Lower leg skin (tissue), 4 donors: Measurements from ENCODE around the gene A2ML1. TPM values are rescaled to one million over a fixed set of nuclear protein-coding genes. Genes with fewer than 3 reads are reported as not detected.

Experiments
- DNase-seq, 2 donors: peaks; one replicate each; pipeline ENCODE4 v3.0.0-alpha.2; 2019; ENCODE audit warnings: low spot score in 2 of 2
- H3K4me3 ChIP-seq: fragments of 200-600 bp; sonication (generic); 2 replicates; pipeline ENCODE4 v1.5.1; 2017; ENCODE audit warnings: mild to moderate bottlenecking, low read depth; ENCODE audit not compliant: poor library complexity, severe bottlenecking
- POLR2A ChIP-seq, 2 donors: fragments of 450-650 bp; IDR thresholded peaks; one replicate each; pipeline ENCODE4 v1.6.1; 2016 to 2017; ENCODE audit warnings: antibody characterized with exemption in 2 of 2, mild to moderate bottlenecking in 1 of 2, moderate library complexity in 1 of 2
- WGBS, 2 donors: methylation state at CpG; one replicate each; pipeline ENCODE4 v1.1.5; 2018; 5-methylcytosine and 5-hydroxymethylcytosine counted together
- intact Hi-C: fragments of 100-400 bp; cut with DNase I; formaldehyde crosslinking; loops from one replicate; pipeline ENCODE4 v1.15.0; 2023; ENCODE audit warnings: low total_unique reads
- total RNA-seq, 4 donors: library from RNA; depleted of rRNA; stranded (reverse); fragments of >200 nt; gene quantifications; one replicate each; pipeline ENCODE4 v1.1.0, GENCODE V29; 2016
- TF ChIP-seq, protein P1 (sequence below), 3 donors: fragments of 450-650 bp; IDR thresholded peaks; one replicate each; pipeline ENCODE4 v1.5.1; 2016; ENCODE audit warnings: antibody characterized with exemption in 3 of 3, mild to moderate bottlenecking in 3 of 3, moderate library complexity in 2 of 3

The A2ML1 gene
- total RNA-seq, 4 donors from 2014 or later, result 124 to 341 (median 216) TPM

DNA sequence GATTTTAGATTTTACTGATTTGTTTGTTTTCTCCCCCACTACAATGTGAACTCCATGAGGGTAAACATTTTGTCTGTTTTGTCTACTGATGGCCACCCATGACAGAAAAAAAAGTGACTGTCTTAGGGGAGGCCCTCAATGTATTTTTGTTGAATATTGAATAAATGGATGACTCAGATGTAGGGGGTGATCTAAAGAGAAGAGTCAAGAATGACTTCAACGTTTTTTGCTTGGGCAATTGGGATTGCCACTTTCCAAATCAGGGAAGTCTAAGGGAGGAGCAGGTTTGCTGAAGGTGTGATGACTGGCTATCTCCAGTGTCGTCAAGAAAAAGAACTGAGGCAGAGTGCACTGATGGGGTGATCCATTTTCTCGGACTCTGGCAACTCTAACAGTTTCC is 81.2 kb downstream of the A2ML1 start:
- no peak for DNase-seq
- TF ChIP-seq POLR2A (IDR thresholded peaks at IDR 0.05), result no peak
- TF ChIP-seq, protein P1, sequence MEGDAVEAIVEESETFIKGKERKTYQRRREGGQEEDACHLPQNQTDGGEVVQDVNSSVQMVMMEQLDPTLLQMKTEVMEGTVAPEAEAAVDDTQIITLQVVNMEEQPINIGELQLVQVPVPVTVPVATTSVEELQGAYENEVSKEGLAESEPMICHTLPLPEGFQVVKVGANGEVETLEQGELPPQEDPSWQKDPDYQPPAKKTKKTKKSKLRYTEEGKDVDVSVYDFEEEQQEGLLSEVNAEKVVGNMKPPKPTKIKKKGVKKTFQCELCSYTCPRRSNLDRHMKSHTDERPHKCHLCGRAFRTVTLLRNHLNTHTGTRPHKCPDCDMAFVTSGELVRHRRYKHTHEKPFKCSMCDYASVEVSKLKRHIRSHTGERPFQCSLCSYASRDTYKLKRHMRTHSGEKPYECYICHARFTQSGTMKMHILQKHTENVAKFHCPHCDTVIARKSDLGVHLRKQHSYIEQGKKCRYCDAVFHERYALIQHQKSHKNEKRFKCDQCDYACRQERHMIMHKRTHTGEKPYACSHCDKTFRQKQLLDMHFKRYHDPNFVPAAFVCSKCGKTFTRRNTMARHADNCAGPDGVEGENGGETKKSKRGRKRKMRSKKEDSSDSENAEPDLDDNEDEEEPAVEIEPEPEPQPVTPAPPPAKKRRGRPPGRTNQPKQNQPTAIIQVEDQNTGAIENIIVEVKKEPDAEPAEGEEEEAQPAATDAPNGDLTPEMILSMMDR (IDR thresholded peaks at IDR 0.05), result no peak
- 81 to 85% methylated on average over 3 of the region's 3 CpGs for WGBS, 2 donors
- intact Hi-C loops, result no loop called here
- H3K4me3 ChIP-seq, result no peak overlapping the region

DNA sequence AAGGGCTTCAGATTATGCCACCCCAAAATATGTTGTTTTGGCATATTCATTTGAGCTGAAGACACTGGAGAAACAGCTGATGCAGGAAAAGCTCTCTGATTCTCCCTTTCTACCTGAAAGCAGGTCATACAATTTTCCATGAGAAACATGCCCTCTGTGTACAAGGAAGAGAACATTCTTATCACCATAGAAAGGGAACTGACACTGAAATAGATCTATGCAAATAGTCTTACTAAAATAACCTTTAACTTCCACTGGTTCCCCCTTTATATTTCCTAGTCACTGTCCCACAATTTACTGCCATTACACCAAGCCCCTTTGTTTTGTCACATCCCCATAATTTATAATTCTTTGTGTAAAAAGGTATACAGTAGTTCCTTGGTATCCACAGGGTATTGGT is 82.2 kb downstream of the A2ML1 start:
- no peak overlapping the region for H3K4me3 ChIP-seq
- intact Hi-C loops, result no loop called here
- no peak for DNase-seq
- no peak for TF ChIP-seq POLR2A (IDR thresholded peaks at IDR 0.05)
- TF ChIP-seq, protein P1 (IDR thresholded peaks at IDR 0.05), result no peak

DNA sequence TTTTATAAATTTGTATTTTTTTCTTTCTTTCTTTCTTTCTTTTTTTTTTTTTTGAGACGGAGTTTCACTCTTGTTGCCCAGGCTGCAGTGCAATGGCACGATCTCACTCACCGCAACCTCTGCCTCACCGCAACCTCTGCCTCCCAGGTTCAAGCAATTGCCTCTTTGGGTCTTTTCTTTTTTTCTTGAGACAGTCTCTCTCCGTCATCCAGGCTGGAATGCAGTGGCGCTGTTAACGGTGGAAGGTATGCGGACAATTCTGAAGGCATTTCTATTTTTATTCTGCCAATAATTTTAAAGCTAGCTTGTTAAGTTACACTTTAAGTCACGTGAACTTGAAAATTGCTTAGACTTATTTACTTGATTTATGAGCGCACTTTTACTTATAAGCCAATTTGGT is 83.1 kb downstream of the A2ML1 start:
- intact Hi-C loops, result no loop called here
- no peak for DNase-seq
- 58% methylated on average over 10 of the region's 10 CpGs for WGBS, 2 donors
- TF ChIP-seq, protein P1 (IDR thresholded peaks at IDR 0.05), result no peak
- H3K4me3 ChIP-seq, result no peak overlapping the region

DNA sequence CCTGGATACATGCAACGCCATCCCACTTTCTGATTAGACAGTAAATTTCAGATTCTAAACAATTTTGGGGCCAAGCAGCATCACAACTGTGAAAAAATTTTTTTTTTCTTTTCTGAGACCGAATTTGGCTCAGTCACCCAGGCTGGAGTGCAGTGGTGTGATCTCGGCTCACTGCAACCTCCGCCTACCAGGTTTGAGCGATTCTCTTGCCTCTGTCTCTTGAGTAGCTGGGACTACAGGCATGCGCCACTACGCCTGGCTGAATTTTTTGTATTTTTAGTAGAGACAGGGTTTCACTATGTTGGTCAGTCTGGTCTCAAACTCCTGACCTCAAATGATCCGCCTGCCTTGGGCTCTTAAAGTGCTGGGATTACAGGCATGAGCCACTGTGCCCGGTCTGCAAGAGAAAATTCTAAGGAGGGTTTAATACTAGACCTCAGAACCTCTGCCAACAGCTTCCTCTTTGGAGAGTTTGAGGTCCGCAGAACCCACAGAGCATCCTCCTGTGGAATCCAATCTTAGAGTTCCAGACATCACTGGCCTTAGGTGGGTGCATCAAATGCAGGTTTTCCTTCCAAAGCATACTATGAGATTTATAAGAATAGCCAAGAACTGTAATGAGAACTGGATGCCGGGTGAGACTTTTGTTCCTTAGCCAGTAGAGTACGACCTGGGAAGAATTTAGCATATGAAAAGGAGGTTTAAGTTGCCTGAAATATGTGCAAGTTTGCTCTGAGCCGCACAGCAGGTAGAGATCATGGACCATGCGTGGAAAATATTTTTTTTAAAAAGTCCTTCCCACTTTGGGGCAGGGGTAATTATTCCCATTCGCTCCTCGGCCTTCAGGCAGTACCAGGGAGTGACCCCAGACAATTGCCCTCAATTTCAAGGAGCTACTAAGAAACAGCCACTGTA is 84.1 kb downstream of the A2ML1 start:
- no peak overlapping the region for H3K4me3 ChIP-seq
- TF ChIP-seq, protein P1 (IDR thresholded peaks at IDR 0.05), result no peak
- TF ChIP-seq POLR2A (IDR thresholded peaks at IDR 0.05), result no peak
- DNase-seq, result no peak
- intact Hi-C loops, result no loop called here
- 82 to 83% methylated on average over 16 of the region's 16 CpGs for whole genome bisulfite sequencing, 2 donors

DNA sequence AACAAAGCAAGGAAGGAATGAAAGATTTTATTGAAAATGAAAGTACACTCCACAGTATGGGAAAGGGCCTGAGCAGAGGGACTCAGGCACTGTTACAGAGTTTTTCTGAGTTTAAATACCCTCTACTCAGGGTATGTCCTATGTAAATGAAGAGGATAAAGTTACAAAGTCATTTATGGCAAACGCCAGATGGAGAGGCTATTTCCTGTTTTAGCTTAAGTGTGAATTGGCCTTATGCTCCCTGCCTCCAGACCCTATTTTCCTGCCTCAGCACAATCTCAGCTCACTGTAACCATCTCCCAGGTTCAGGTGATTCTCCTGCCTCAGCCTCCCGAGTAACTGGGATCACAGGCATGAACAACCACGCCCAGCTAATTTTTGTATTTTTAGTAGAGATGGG is 85.1 kb downstream of the A2ML1 start:
- 88 to 92% methylated on average over 3 of the region's 3 CpGs for WGBS, 2 donors
- no peak for DNase-seq
- no peak overlapping the region for H3K4me3 ChIP-seq
- intact Hi-C loops, result no loop called here
- TF ChIP-seq, protein P1 (IDR thresholded peaks at IDR 0.05), result no peak
- TF ChIP-seq POLR2A (IDR thresholded peaks at IDR 0.05), result no peak

DNA sequence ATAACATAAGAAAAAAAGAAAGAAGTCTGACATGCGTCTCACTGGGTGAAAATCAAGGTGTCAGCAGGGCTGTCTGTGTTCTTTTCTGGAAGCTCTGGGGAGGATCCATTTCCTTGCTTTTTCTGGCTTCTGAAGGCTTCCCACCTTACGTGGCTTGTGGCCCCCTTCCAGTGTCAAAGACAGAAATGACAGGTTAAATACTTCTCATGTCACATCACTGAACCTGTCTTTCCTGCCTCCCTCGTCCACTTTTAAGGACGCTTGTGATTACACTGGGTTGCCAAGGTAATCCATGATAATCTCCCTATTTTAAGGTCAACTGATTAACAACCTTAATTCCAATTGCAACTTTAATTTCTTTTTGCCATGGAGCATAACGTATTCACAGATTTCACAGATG is 87.3 kb downstream of the A2ML1 start:
- TF ChIP-seq, protein P1 (IDR thresholded peaks at IDR 0.05), result no peak
- TF ChIP-seq POLR2A (IDR thresholded peaks at IDR 0.05), result no peak
- 88 to 91% methylated on average over 5 of the region's 5 CpGs for WGBS, 2 donors
- intact Hi-C loops, result no loop called here
- no peak overlapping the region for H3K4me3 ChIP-seq
- DNase-seq, result no peak
